CD4-positive, alpha-beta T cell (primary cell): ENCODE measurements around the gene KIF4B. TPM values are rescaled to one million over a fixed set of nuclear protein-coding genes. Genes with fewer than 3 reads are reported as not detected.

Experiments used
- ATAC-seq: fragments of 200-7000 bp; cut with Tn5 transposase; one replicate; pipeline ENCODE4 v1.10.0; 2022; ENCODE audit warnings: mild to moderate bottlenecking; ENCODE audit not compliant: poor library complexity
- CTCF ChIA-PET: fragments of 350-600 bp; sonication (Branson Sonifier 250); formaldehyde crosslinking; loops from one replicate; lab custom pipeline; 2021; ENCODE audit warnings: antibody characterized with exemption, inconsistent platforms; lab: Charles Lee
- POLR2A ChIA-PET: fragments of 350-600 bp; sonication (Branson Sonifier 250); formaldehyde crosslinking; loops from one replicate; lab custom pipeline; 2021; ENCODE audit warnings: antibody characterized with exemption, inconsistent platforms; lab: Charles Lee
- DNase-seq, 14 experiments: peaks; one replicate each; pipeline ENCODE4 v3.0.0-alpha.2; 2013 to 2020; ENCODE audit warnings: mixed read lengths in 2 of 14
- H3K27ac ChIP-seq, 2 donors: one replicate each; pipeline versions ENCODE4 v1.5.1 to v1.7.0; 2013; ENCODE audit warnings: low read length in 2 of 2, low read depth in 1 of 2, mild to moderate bottlenecking in 1 of 2
- H3K27me3 ChIP-seq, 2 experiments: 1 replicate in 1 of 2; 2 replicates in 1 of 2; pipeline versions ENCODE4 v1.6.1 to v1.7.0; 2013; ENCODE audit warnings: low read length in 2 of 2, control low read depth in 1 of 2, mild to moderate bottlenecking in 1 of 2, moderate library complexity in 1 of 2; ENCODE audit not compliant: insufficient read depth in 2 of 2, control insufficient read depth in 1 of 2
- H3K36me3 ChIP-seq: one replicate; pipeline ENCODE4 v1.6.1; 2013; ENCODE audit warnings: low read length, control low read depth; ENCODE audit not compliant: insufficient read depth
- H3K4me1 ChIP-seq: one replicate; pipeline ENCODE4 v1.6.1; 2013; ENCODE audit warnings: low read length, control low read depth; ENCODE audit not compliant: insufficient read depth
- H3K4me3 ChIP-seq: one replicate; pipeline ENCODE4 v1.5.1; 2013; ENCODE audit warnings: mild to moderate bottlenecking, low read length, moderate library complexity
- H3K9me3 ChIP-seq, 2 experiments: 1 replicate in 1 of 2; 2 replicates in 1 of 2; pipeline versions ENCODE4 v1.6.1 to v1.7.0; 2013; ENCODE audit warnings: low read length in 2 of 2, mild to moderate bottlenecking in 2 of 2, control low read depth in 1 of 2, moderate library complexity in 1 of 2; ENCODE audit not compliant: control insufficient read depth in 1 of 2, insufficient read depth in 1 of 2
- H3K27ac Mint-ChIP-seq: one replicate; pipeline ENCODE4 v1.8.0; 2020; ENCODE audit warnings: mixed read lengths
- H3K27me3 Mint-ChIP-seq: one replicate; pipeline ENCODE4 v1.8.0; 2021; ENCODE audit warnings: mixed read lengths
- H3K36me3 Mint-ChIP-seq: one replicate; pipeline ENCODE4 v1.8.0; 2021; ENCODE audit warnings: low read depth, mixed read lengths
- H3K4me1 Mint-ChIP-seq: one replicate; pipeline ENCODE4 v1.8.0; 2021; ENCODE audit warnings: low read depth, mixed read lengths
- H3K4me3 Mint-ChIP-seq: one replicate; pipeline ENCODE4 v1.8.0; 2020; ENCODE audit warnings: mild to moderate bottlenecking, mixed read lengths
- H3K9me3 Mint-ChIP-seq: one replicate; pipeline ENCODE4 v1.8.0; 2020; ENCODE audit warnings: mixed read lengths
- CTCF ChIP-seq: fragments of 200-600 bp; IDR thresholded peaks from one replicate; pipeline ENCODE4 v1.8.0; 2022; ENCODE audit warnings: antibody characterized with exemption, mild to moderate bottlenecking
- intact Hi-C, 2 experiments: fragments of 100-400 bp; cut with DNase I in 1 of 2; cut with micrococcal nuclease in 1 of 2; formaldehyde crosslinking; loops; one replicate each; pipeline versions ENCODE4 v1.15.1 to v1.9.0; 2023 to 2025; cut with DNase I, micrococcal nuclease
- polyA plus RNA-seq, 2 donors: library from polyadenylated mRNA; unstranded; fragments of 120-200 nt; gene quantifications; one replicate each; pipeline ENCODE4 v1.2.1, GENCODE V29; 2013
- total RNA-seq, 174 experiments: library from RNA in 2 of 174; stranded (reverse) in 2 of 174; gene quantifications; one replicate each; pipeline ENCODE4 v1.2.3 and lab custom pipeline; 2021 to 2026

KIF4B gene
- not detected for total RNA-seq
- polyA plus RNA-seq (2013, experiment 1 of 2), result not detected
- not detected for polyA plus RNA-seq (2013, experiment 2 of 2)
- 0 to 0.34 (median 0) reads per million in 172 experiments for total RNA-seq (lab: John Stamatoyannopoulos, UW)

GRCh38 chr5:155013526-155013925 is at the start of gene KIF4B:
Gene KIF4B (plus strand): TSS chr5:155013755. CDS start chr5:155013860, 105 bp downstream.
- POLR2A ChIA-PET, result no interaction called here
- Histone ChIP-seq H3K4me3 (no peak within 1 kb of the TSS), H3K36me3 (no peaks in the 10 kb centered on the region), H3K27ac (no peak within 1 kb of the TSS), H3K27me3 (peaks cover 0 to 2% of the 10 kb centered on the region in 2 experiments), H3K4me1 (no peaks in the 10 kb centered on the region), H3K9me3 (peaks cover 0 to 5% of the 10 kb centered on the region in 2 experiments)
- intact Hi-C loops, result no loop called here
- CTCF ChIA-PET, result no interaction called here
- Mint-ChIP-seq H3K36me3 (no peaks in the 10 kb centered on the region), H3K4me3 (no peak within 1 kb of the TSS), H3K27ac (no peak within 1 kb of the TSS), H3K9me3 (no peaks in the 10 kb centered on the region), H3K27me3 (peaks cover 20% of the 10 kb centered on the region), H3K4me1 (no peaks in the 10 kb centered on the region)
- ATAC-seq (no peak), DNase-seq (no peak)
- no peak for TF ChIP-seq CTCF

GRCh38 chr5:154966081-154966841 is 47.3 kb upstream of the KIF4B start:
- Mint-ChIP-seq H3K4me1 (no peaks in the 10 kb centered on the region), H3K4me3 (no peak overlapping the region), H3K27ac (no peak overlapping the region), H3K36me3 (peaks cover 80% of the 10 kb centered on the region), H3K9me3 (no peaks in the 10 kb centered on the region), H3K27me3 (no peaks in the 10 kb centered on the region)
- no peaks in the 10 kb centered on the region for H3K27me3 ChIP-seq
- no peak for DNase-seq
- peaks cover 64% of the 10 kb centered on the region for H3K36me3 ChIP-seq
- no peaks in the 10 kb centered on the region for H3K9me3 ChIP-seq
- ChIA-PET POLR2A (no interaction called here), CTCF (no interaction called here)
- intact Hi-C loops, result no loop called here
- no peaks in the 10 kb centered on the region for H3K4me1 ChIP-seq
- H3K27ac ChIP-seq, result no peak overlapping the region
- ATAC-seq, result no peak
- no peak for TF ChIP-seq CTCF
- H3K4me3 ChIP-seq, result no peak overlapping the region

- ChIA-PET CTCF (no interaction called here), POLR2A (no interaction called here)
- Mint-ChIP-seq H3K27ac (no peak overlapping the region), H3K4me1 (no peaks in the 10 kb centered on the region), H3K4me3 (no peak overlapping the region), H3K9me3 (no peaks in the 10 kb centered on the region), H3K36me3 (peaks cover 78% of the 10 kb centered on the region), H3K27me3 (no peaks in the 10 kb centered on the region)
- no peaks in the 10 kb centered on the region for H3K4me1 ChIP-seq
- H3K4me3 ChIP-seq, result no peak overlapping the region
- no peaks in the 10 kb centered on the region for H3K9me3 ChIP-seq
- H3K36me3 ChIP-seq, result peaks cover 58% of the 10 kb centered on the region
- DNase-seq (no peak), ATAC-seq (no peak)
- H3K27ac ChIP-seq, result no peak overlapping the region
- intact Hi-C loops, result no loop called here
- no peaks in the 10 kb centered on the region for H3K27me3 ChIP-seq
- no peak for TF ChIP-seq CTCF
Measured at GRCh38 chr5:154966874-154967273, 46.7 kb upstream of the KIF4B start.
